IMR-90 (cell line): ENCODE measurements around the gene MEGF11. TPM values are rescaled to one million over a fixed set of nuclear protein-coding genes. Genes with fewer than 3 reads are reported as not detected.

ENCODE experiments used
- ATAC-seq: fragments of 200-7000 bp; cut with Tn5 transposase; 2 replicates; pipeline ENCODE4 v1.9.1; 2020; ENCODE audit warnings: low read depth, mild to moderate bottlenecking, moderate library complexity
- BruUV-seq: library from RNA; stranded (reverse); fragments of 400-500 nt; replicated peaks from 2 replicates; lab custom pipeline; 2021; lab: Mats Ljungman, UMichigan
- CTCF ChIA-PET: fragments of 300-600 bp; formaldehyde crosslinking; extraction: SDS; loops from one replicate; lab custom pipeline; 2021; ENCODE audit warnings: antibody characterized with exemption; lab: Yijun Ruan, JAX
- POLR2A ChIA-PET: fragments of 300-600 bp; sonication (Branson Sonifier 250); formaldehyde crosslinking; loops from one replicate; lab custom pipeline; 2022; ENCODE audit warnings: antibody characterized with exemption; ENCODE audit not compliant: unreplicated experiment; lab: Charles Lee
- DNase-seq: peaks from one replicate; pipeline ENCODE4 v3.0.0; 2013
- H2AFZ ChIP-seq: replicated peaks from 2 replicates; pipeline ENCODE3; 2013; ENCODE audit warnings: low read length, mild to moderate bottlenecking; ENCODE audit not compliant: poor library complexity
- H2AK5ac ChIP-seq: 2 replicates; pipeline ENCODE4 v1.6.1; 2013; ENCODE audit warnings: low read depth, low read length, inconsistent platforms
- H2AK9ac ChIP-seq: replicated peaks from 2 replicates; pipeline ENCODE3; 2013; ENCODE audit warnings: mild to moderate bottlenecking, low read depth, low read length, moderate library complexity; ENCODE audit not compliant: poor library complexity
- H2BK120ac ChIP-seq: 2 replicates; pipeline ENCODE4 v1.6.1; 2013; ENCODE audit warnings: low read depth, low read length, inconsistent platforms
- H2BK15ac ChIP-seq: 3 replicates; pipeline ENCODE4 v1.6.1; 2013; ENCODE audit warnings: low read depth, low read length, inconsistent platforms
- H2BK20ac ChIP-seq: 2 replicates; pipeline ENCODE4 v1.6.1; 2013; ENCODE audit warnings: low read depth, mild to moderate bottlenecking, inconsistent platforms, low read length, moderate library complexity
- H2BK5ac ChIP-seq: 2 replicates; pipeline ENCODE4 v1.6.1; 2013; ENCODE audit warnings: mild to moderate bottlenecking, low read depth, low read length, inconsistent platforms; ENCODE audit not compliant: poor library complexity, severe bottlenecking
- H3K14ac ChIP-seq: replicated peaks from 2 replicates; pipeline ENCODE4 v1.6.1; 2013; ENCODE audit warnings: low read depth, low read length, inconsistent platforms
- H3K18ac ChIP-seq: 2 replicates; pipeline ENCODE4 v1.6.1; 2013; ENCODE audit warnings: low read depth, low read length, control low read depth
- H3K23ac ChIP-seq: 2 replicates; pipeline ENCODE4 v1.6.1; 2013; ENCODE audit warnings: low read depth, low read length, inconsistent platforms
- H3K27ac ChIP-seq: 2 replicates; pipeline ENCODE4 v1.5.1; 2013; ENCODE audit warnings: mild to moderate bottlenecking, control low read depth, low read length; ENCODE audit not compliant: insufficient read depth
- H3K27me3 ChIP-seq: 2 replicates; pipeline ENCODE4 v1.6.1; 2013; ENCODE audit warnings: low read length; ENCODE audit not compliant: control insufficient read depth, insufficient read depth
- H3K36me3 ChIP-seq: 2 replicates; pipeline ENCODE4 v1.6.1; 2013; ENCODE audit warnings: low read length, mixed read lengths; ENCODE audit not compliant: control insufficient read depth, insufficient read depth
- H3K4ac ChIP-seq: 2 replicates; pipeline ENCODE4 v1.6.1; 2013; ENCODE audit warnings: low read depth, low read length, inconsistent platforms
- H3K4me1 ChIP-seq: 2 replicates; pipeline ENCODE4 v1.6.1; 2013; ENCODE audit warnings: low read length, mixed read lengths; ENCODE audit not compliant: control insufficient read depth, insufficient read depth
- H3K4me2 ChIP-seq: 2 replicates; pipeline ENCODE4 v1.6.1; 2013; ENCODE audit warnings: low read depth, mild to moderate bottlenecking, control low read depth, low read length, moderate library complexity
- H3K4me3 ChIP-seq: 2 replicates; pipeline ENCODE4 v1.5.1; 2013; ENCODE audit warnings: low read depth, mild to moderate bottlenecking, control low read depth, low read length, moderate library complexity; ENCODE audit not compliant: insufficient read depth
- H3K56ac ChIP-seq: 2 replicates; pipeline ENCODE4 v1.6.1; 2013; ENCODE audit warnings: low read length, inconsistent platforms; ENCODE audit not compliant: insufficient read depth; ENCODE audit errors: extremely low read depth
- H3K79me1 ChIP-seq, 2 experiments: 2 replicates each; pipeline ENCODE4 v1.6.1; 2013; ENCODE audit warnings: low read length in 2 of 2, inconsistent platforms in 1 of 2, low read depth in 1 of 2
- H3K9ac ChIP-seq: 2 replicates; pipeline ENCODE4 v1.6.1; 2013; ENCODE audit warnings: low read depth, low read length, control low read depth
- H3K9me1 ChIP-seq: 2 replicates; pipeline ENCODE4 v1.6.1; 2013; ENCODE audit warnings: low read length, inconsistent platforms; ENCODE audit not compliant: insufficient read depth
- H3K9me3 ChIP-seq: 2 replicates; pipeline ENCODE4 v1.6.1; 2013; ENCODE audit warnings: low read length; ENCODE audit not compliant: control insufficient read depth, insufficient read depth
- H4K20me1 ChIP-seq: 2 replicates; pipeline ENCODE4 v1.6.1; 2013; ENCODE audit warnings: low read length, inconsistent platforms; ENCODE audit not compliant: insufficient read depth
- H4K5ac ChIP-seq: 2 replicates; pipeline ENCODE4 v1.6.1; 2013; ENCODE audit warnings: mild to moderate bottlenecking, low read depth, low read length, control low read depth
- H4K8ac ChIP-seq, 2 experiments: 2 replicates each; pipeline ENCODE4 v1.6.1; 2013; ENCODE audit warnings: low read depth in 2 of 2, low read length in 2 of 2, control low read depth in 1 of 2, inconsistent platforms in 1 of 2
- H4K91ac ChIP-seq: 2 replicates; pipeline ENCODE4 v1.6.1; 2013; ENCODE audit warnings: low read depth, low read length, inconsistent platforms; ENCODE audit not compliant: insufficient read depth
- BHLHE40 ChIP-seq: fragments of 150-350 bp; IDR thresholded peaks from 2 replicates; pipeline ENCODE4 v1.6.1; 2016; ENCODE audit warnings: mild to moderate bottlenecking, low read depth, low read length
- CHD1 ChIP-seq: IDR thresholded peaks from 2 replicates; pipeline ENCODE4 v1.6.1; 2012; ENCODE audit warnings: low read depth, low read length, improper control_type of control experiment
- FOS ChIP-seq: fragments of 150-350 bp; IDR thresholded peaks from 2 replicates; pipeline ENCODE4 v1.6.1; 2016; ENCODE audit warnings: low read depth, low read length
- MAFK ChIP-seq: IDR thresholded peaks from 2 replicates; pipeline ENCODE4 v1.6.1; 2012; ENCODE audit warnings: low read depth, low read length, improper control_type of control experiment
- MXI1 ChIP-seq: IDR thresholded peaks from 2 replicates; pipeline ENCODE4 v1.6.1; 2012; ENCODE audit warnings: low read depth, mild to moderate bottlenecking, low read length, moderate library complexity, borderline replicate concordance
- NFE2L2 ChIP-seq: fragments of 150-350 bp; IDR thresholded peaks from 2 replicates; pipeline ENCODE4 v1.6.1; 2016; ENCODE audit warnings: low read depth, mild to moderate bottlenecking, low read length
- RAD21 ChIP-seq: IDR thresholded peaks from 2 replicates; pipeline ENCODE4 v1.6.1; 2012; ENCODE audit warnings: low read length, improper control_type of control experiment
- RCOR1 ChIP-seq: IDR thresholded peaks from 2 replicates; pipeline ENCODE4 v1.6.1; 2012; ENCODE audit warnings: mild to moderate bottlenecking, low read length, improper control_type of control experiment; ENCODE audit not compliant: insufficient replicate concordance
- RFX5 ChIP-seq: IDR thresholded peaks from 2 replicates; pipeline ENCODE4 v1.8.0; 2012; ENCODE audit warnings: low read depth, mild to moderate bottlenecking, low read length, moderate library complexity
- SMC3 ChIP-seq: fragments of 150-350 bp; IDR thresholded peaks from 2 replicates; pipeline ENCODE4 v1.6.1; 2016; ENCODE audit warnings: low read depth, mild to moderate bottlenecking, antibody characterized with exemption, low read length, moderate library complexity
- WGBS, 2 experiments: methylation state at CpG; one replicate each; pipeline versions ENCODE4 v1.1.5 to v1.1.7; 2013; ENCODE audit warnings: missing lambda C conversion rate in 2 of 2; ENCODE audit not compliant: insufficient read length in 1 of 2; ENCODE audit errors: extremely low coverage in 2 of 2; 5-methylcytosine and 5-hydroxymethylcytosine counted together
- dilution Hi-C: fragments of 300-500 bp; cut with HindIII; formaldehyde crosslinking; loops from one replicate; pipeline ENCODE4 v1.14.3; 2018; ENCODE audit warnings: low sequenced_read_pairs; ENCODE audit not compliant: unreplicated experiment
- in situ Hi-C: fragments of 300-500 bp; cut with MboI; formaldehyde crosslinking; loops from 3 replicates; pipeline ENCODE4 v1.14.3; 2019; ENCODE audit warnings: low sequenced_read_pairs, inconsistent platforms, mixed read lengths
- intact Hi-C: fragments of 100-400 bp; cut with micrococcal nuclease; formaldehyde crosslinking; loops from 2 replicates; pipeline ENCODE4 v1.10.0; 2022
- polyA plus RNA-seq, 3 experiments: library from polyadenylated mRNA; depleted of rRNA; stranded (reverse); fragments of >200 nt; gene quantifications; 2 replicates each; pipeline ENCODE4 v1.2.3, GENCODE V29; 2012; ENCODE audit warnings: low replicate concordance in 1 of 3
- total RNA-seq: library from RNA; depleted of rRNA; stranded (reverse); fragments of >200 nt; gene quantifications from 2 replicates; pipeline ENCODE4 v1.2.3, GENCODE V29; 2012
- TF ChIP-seq, protein P1 (sequence below): fragments of 150-350 bp; IDR thresholded peaks from 2 replicates; pipeline ENCODE4 v1.6.1; 2017; ENCODE audit warnings: mild to moderate bottlenecking, antibody characterized with exemption, low read length, low read depth

The MEGF11 gene
- total and polyA plus RNA-seq, 2 of the 4 experiments (the other 2 are of a cell fraction): not detected

DNA sequence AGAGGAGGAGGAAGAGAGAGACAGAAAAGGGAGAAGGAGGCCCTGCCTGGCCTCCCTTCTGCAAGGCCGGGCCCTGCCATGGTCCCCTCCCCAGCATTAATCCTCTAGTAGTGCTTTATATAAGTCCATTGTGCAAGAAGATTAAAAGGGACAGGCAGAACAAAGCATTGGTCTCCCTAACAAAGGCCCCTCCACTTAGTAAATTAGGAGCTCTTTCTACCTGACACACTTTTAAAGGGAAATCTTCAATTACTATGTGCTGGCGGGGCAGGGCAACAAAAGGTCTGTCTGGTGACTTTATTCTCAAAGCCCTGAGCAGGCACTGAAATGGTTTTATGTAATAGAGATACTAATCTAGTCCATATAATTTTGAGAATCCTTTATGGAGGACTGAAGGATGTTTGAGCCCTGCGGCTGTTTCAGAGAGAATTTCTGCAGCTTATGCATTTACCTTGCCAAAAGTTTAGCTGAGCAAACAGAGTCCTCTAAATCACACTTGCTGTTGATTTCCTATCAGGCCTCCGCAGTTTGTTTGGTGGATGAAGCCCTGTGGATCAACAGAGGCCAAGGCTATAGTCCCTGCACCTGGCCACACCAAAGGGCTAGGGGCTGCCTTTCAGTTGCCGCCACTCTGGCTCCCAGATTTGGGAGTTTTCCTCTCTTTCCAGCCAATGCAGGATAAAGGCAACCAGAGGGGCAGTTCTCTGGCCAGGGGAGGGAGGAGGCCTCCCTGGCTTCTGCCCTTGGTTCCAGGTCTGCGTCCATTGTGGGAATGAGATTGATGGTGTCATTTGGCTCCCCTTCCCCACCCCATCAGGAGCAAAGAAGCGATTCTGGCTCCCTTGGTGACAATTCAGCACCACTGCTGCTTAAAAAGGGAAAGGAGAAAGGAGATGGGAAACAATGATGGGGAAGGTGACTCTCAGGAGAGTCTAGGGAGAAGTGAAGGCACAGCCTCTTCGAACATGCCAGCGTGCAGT lies 148.0 kb downstream of the MEGF11 start:
- no peak overlapping the region for H4K91ac ChIP-seq
- H3K4me3 ChIP-seq: no peak overlapping the region
- no peak overlapping the region for H2BK20ac ChIP-seq
- H3K4me2 ChIP-seq: no peak overlapping the region
- no peak overlapping the region for H3K56ac ChIP-seq
- TF ChIP-seq RAD21 (no peak), MAFK (no peak), FOS (no peak), RCOR1 (no peak), SMC3 (no peak), MXI1 (no peak), RFX5 (no peak), NFE2L2 (no peak), CHD1 (no peak), BHLHE40 (no peak)
- TF ChIP-seq, protein P1, sequence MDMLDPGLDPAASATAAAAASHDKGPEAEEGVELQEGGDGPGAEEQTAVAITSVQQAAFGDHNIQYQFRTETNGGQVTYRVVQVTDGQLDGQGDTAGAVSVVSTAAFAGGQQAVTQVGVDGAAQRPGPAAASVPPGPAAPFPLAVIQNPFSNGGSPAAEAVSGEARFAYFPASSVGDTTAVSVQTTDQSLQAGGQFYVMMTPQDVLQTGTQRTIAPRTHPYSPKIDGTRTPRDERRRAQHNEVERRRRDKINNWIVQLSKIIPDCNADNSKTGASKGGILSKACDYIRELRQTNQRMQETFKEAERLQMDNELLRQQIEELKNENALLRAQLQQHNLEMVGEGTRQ: no peak
- no peak overlapping the region for H3K18ac ChIP-seq
- no peak overlapping the region for H3K23ac ChIP-seq
- in situ Hi-C loops (no loop called here), intact Hi-C loops (no loop called here), dilution Hi-C loops (no loop called here)
- no peak overlapping the region for H4K8ac ChIP-seq
- no peak overlapping the region for H2AFZ ChIP-seq
- no peak overlapping the region for H2BK120ac ChIP-seq
- no peak overlapping the region for H3K27ac ChIP-seq
- H2AK9ac ChIP-seq: no peak overlapping the region
- peaks cover 56% of the 10 kb centered on the region for H3K27me3 ChIP-seq
- 20% methylated on average over 1 of the region's 9 CpGs; no CpG with 5 or more reads in 1 of the 2 experiments for WGBS, 2 experiments
- CTCF ChIA-PET: no interaction called here
- no peak overlapping the region for H4K5ac ChIP-seq
- H3K9me3 ChIP-seq: no peaks in the 10 kb centered on the region
- no peak overlapping the region for H2AK5ac ChIP-seq
- H2BK5ac ChIP-seq: no peak overlapping the region
- no peaks in the 10 kb centered on the region for H3K79me1 ChIP-seq
- H3K36me3 ChIP-seq: no peaks in the 10 kb centered on the region
- no peak for ATAC-seq
- BruUV-seq: no TSS peak
- no peak overlapping the region for H3K9ac ChIP-seq
- H3K9me1 ChIP-seq: no peaks in the 10 kb centered on the region
- POLR2A ChIA-PET: no interaction called here
- no peak overlapping the region for H3K14ac ChIP-seq
- no peak overlapping the region for H3K4ac ChIP-seq
- no peaks in the 10 kb centered on the region for H4K20me1 ChIP-seq
- no peaks in the 10 kb centered on the region for H3K4me1 ChIP-seq
- H2BK15ac ChIP-seq: no peak overlapping the region
- DNase-seq: no peak
